ENCODE data around the gene TNNC1.

The TNNC1 gene

DNA sequence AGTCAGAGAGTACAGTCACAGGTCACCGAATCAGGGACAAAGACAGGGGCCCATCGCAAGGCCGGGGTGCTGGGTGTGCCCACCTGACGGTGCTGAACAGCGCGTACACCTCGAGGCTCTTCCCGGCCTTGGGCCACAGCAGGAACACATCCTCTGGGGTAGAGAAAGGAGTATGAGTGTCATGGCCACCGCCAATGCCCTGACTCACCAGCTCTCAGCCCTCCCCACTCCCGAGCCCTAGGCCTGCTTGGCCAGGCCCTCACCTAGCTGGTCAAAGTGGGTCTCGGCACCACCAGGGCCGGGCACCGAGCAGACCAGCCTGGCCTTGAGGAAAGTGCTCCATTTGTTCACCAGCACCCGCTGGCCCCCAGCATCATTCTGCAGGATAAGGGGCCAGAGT lies 13.2 kb downstream of the TNNC1 start:
- H3K4me3 ChIP-seq (ENCODE audit: low read length): no peak overlapping the region
- no peak for DNase-seq (ENCODE audit: low read depth)
- TF ChIP-seq, protein P1, sequence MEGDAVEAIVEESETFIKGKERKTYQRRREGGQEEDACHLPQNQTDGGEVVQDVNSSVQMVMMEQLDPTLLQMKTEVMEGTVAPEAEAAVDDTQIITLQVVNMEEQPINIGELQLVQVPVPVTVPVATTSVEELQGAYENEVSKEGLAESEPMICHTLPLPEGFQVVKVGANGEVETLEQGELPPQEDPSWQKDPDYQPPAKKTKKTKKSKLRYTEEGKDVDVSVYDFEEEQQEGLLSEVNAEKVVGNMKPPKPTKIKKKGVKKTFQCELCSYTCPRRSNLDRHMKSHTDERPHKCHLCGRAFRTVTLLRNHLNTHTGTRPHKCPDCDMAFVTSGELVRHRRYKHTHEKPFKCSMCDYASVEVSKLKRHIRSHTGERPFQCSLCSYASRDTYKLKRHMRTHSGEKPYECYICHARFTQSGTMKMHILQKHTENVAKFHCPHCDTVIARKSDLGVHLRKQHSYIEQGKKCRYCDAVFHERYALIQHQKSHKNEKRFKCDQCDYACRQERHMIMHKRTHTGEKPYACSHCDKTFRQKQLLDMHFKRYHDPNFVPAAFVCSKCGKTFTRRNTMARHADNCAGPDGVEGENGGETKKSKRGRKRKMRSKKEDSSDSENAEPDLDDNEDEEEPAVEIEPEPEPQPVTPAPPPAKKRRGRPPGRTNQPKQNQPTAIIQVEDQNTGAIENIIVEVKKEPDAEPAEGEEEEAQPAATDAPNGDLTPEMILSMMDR (conservative IDR thresholded peaks at IDR 0.05; ENCODE audit: low read length): no peak

DNA sequence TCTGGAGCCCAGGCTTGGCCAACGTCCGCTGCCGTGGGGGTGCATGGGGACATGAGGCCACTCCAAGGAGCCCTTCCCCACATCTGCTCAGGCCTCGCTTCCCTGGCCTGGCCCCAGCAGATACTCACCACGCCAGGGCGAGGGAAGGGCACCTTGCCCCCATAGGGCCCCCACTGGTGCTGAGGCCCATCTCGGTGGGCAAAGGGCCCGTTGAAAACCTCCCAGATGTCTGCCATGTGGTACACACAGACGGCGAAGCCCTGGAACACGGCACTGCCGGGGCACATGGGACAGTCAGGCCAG lies 13.6 kb downstream of the TNNC1 start:
- DNase-seq (ENCODE audit: low read depth): no peak
- TF ChIP-seq, protein P1 (conservative IDR thresholded peaks at IDR 0.05; ENCODE audit: low read length): no peak

DNA sequence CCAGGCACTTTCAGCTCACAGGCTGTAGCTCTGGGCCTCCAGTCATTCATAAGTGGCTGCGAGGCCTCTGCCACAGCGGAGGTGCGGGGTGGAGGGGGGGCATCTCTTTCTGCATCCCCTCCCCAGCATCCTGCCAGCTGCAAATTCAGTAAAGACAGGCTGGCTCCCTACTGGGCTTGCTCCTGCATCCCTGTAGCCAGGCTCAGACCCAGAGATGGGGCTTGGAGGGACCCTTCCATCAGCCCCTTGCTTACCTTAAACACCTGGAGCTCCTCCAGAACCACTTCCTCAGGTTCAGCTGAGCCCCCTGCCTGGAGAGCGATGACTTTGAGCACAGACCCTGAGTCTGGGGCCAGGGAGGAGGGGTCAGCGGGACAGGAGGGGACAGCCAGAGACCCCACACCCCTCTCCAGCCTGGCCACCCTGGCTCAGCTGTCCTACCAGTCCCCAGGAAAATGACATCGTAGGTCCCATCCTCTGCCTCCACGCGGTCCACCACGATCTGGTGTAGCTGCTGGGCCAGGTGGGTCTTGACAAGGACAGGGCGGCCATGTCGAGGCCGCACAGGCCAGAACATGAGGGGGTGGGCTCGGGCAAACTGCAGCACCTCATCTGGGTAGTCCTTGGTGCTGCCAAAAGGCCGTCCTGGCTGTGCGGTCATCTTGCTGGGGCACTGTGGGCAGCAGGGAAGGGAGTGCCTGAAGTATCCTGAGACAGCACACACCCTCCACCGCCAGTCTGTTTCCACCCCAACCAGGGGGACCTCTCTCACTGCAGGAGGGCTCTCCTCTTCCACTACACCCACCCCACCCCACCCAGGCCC lies 14.2 kb downstream of the TNNC1 start:
- TF ChIP-seq, protein P1 (conservative IDR thresholded peaks at IDR 0.05; ENCODE audit: low read length): no peak
- no peak for DNase-seq (ENCODE audit: low read depth)
- no peak overlapping the region for H3K4me3 ChIP-seq (ENCODE audit: low read length)

More for the DNA sequence above, 13.6 kb downstream of the TNNC1 start:
- no peak overlapping the region for H3K4me3 ChIP-seq (ENCODE audit: low read length)

DNA sequence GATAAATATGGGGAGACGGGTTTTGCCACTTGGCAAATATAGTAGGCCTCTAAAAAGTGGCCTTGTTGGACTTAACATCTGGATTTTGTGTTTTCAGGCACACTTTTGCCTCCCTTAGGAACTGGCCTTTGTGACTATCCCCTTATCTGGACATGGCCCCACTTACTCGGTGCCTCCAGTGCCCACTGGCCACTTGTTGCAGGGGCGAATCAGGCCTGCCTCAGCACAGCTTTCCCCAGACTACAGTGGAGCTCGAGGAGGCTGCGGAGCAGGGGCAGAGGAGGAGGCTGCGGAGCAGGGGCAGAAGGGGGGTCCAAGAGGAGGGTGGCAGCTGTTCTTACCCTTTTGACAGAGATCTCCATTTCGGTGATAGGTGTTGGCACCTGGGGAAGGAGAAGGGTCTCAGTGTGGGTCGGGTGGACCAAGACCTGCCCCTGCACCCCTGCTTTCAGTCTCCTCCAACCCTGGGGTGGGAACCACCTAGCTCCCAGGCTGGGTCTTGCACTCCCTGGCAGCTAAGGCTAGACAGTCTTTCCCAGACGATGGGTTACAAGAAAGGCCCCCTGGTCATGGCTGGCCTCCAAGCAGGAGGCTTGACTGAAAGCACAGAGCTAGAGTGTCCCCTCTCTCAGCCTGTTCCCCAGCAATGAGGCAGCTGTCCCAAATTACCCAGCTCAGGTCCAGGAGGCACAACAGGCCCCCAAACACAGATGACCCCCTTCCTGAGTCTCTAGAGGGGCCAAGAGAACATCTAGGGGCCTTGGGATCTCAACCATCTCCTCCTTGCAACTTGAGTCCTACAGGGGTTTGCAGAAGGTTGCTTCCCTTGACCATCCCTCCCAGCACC lies 15.0 kb downstream of the TNNC1 start:
- TF ChIP-seq, protein P1 (conservative IDR thresholded peaks at IDR 0.05; ENCODE audit: low read length): no peak
- DNase-seq (ENCODE audit: low read depth): no peak
- no peak overlapping the region for H3K4me3 ChIP-seq (ENCODE audit: low read length)

DNA sequence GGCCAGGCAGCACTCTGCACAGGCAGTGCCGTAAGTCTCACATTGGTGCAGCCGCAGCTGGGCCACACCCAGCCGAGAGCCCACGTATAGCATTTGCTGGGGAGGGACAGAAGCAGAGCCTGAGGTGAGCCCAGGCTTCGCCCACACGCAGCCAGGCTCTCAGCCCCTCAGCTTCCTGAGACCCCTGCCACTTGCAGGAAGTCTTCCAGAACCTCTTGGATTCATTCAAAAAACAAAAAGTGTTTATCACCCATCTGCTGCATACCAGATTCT lies 15.8 kb downstream of the TNNC1 start:
- TF ChIP-seq, protein P1 (conservative IDR thresholded peaks at IDR 0.05; ENCODE audit: low read length): no peak
- DNase-seq (ENCODE audit: low read depth): no peak

DNA sequence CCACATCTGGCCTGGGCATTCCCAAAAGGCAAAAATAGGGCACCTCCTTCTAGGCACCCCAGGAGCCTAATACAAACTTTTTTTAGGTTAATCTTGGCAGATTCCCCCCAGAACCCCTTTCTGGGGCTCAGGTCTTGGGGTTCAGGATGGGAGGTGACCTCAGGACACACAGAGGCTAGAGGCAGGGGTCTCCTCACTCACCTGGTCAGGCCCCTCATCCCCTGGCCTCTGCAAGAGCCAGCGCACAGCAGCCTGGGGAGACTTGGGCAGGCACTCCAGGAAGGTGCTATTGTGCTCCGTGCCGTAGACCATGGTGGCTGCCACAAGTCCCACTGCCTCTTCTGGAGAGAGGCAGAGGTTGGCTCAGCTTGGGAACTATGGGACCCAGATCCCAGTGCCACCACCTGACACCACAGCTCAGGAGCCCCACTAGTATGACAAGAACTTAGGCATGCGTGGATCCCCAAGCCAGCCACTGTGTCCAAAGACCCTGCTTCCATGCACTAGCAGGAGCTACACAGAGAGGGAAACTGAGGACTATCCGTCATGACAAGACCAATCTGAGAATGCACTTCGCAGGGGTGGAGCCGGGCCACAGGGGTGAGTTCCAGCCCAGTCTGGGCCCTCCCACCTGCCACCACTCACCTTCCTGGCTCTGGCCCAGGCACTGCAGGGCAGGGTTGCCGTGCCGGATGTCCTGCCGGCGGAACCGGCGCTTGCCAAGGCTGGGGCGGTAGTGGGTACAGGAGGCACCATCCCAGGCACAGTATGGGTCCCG lies 16.3 kb downstream of the TNNC1 start:
- TF ChIP-seq, protein P1 (conservative IDR thresholded peaks at IDR 0.05; ENCODE audit: low read length): no peak
- H3K4me3 ChIP-seq (ENCODE audit: low read length): no peak overlapping the region
- DNase-seq (ENCODE audit: low read depth): no peak

More for the DNA sequence above, 15.8 kb downstream of the TNNC1 start:
- H3K4me3 ChIP-seq (ENCODE audit: low read length): no peak overlapping the region

Measured in AG10803 (cell line).